K562 treated with DMSO at 1 percent for 48 hours (cell line): ENCODE data around the gene GPR171. TPM values are rescaled to one million over a fixed set of nuclear protein-coding genes. Genes with fewer than 3 reads are reported as not detected.

ENCODE experiments used
- total RNA-seq: library from RNA; unstranded; fragments of 300-600 nt; gene quantifications from 2 replicates; pipeline ENCODE4 v1.2.3, GENCODE V29; 2022; ENCODE audit warnings: low replicate concordance; ENCODE audit errors: extremely low read depth

GPR171 gene, protein sequence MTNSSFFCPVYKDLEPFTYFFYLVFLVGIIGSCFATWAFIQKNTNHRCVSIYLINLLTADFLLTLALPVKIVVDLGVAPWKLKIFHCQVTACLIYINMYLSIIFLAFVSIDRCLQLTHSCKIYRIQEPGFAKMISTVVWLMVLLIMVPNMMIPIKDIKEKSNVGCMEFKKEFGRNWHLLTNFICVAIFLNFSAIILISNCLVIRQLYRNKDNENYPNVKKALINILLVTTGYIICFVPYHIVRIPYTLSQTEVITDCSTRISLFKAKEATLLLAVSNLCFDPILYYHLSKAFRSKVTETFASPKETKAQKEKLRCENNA
- total RNA-seq = not detected in 2 replicates

DNA sequence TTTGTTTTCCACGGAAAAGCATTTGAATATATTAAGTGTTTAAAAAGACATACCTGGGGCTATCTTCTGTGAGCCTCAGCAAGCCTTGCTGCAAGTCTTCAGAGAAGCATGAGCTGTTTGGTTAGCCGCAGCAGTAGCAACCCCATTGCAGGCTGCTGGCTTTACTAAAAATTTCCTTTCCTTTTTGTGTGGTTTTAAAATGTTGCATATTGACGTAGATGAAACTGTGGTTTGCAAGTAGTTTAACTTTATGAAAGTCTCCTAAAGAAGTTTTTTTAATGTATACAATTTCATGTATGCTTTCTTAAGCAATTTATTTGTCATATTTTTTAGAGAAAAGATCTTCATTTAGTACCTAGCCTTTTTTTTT, at the start of gene GPR171:
Gene GPR171, minus strand, starts transcription at position 166 of the 370 bp plus-strand sequence. CDS start 3,830 bp downstream, outside the sequence.

Other genes with a start within 250 kb of the GPR171 start
- gene CLRN1, start 230.5 kb downstream of the GPR171 start, total RNA-seq = not detected in 2 replicates
- not detected in 2 replicates for gene MED12L, start 117.6 kb downstream of the GPR171 start, total RNA-seq
- not detected in 2 replicates for gene P2RY14, start 75.3 kb upstream of the GPR171 start, total RNA-seq
- gene GPR87, start 113.6 kb upstream of the GPR171 start, total RNA-seq = not detected in 2 replicates
- gene P2RY13, start 126.3 kb upstream of the GPR171 start, total RNA-seq = not detected in 2 replicates
- not detected in 2 replicates for gene P2RY12, start 181.5 kb upstream of the GPR171 start, total RNA-seq